HepG2 (cell line): ENCODE results near the gene IBTK. TPM values are rescaled to one million over a fixed set of nuclear protein-coding genes. Genes with fewer than 3 reads are reported as not detected.
A peak's percentile ranks its signal among the peaks of the same experiment; 100 is the strongest.

Source experiments
- EP300 ChIP-seq, 3 experiments: sonication (generic) in 1 of 3; formaldehyde crosslinking in 1 of 3; IDR thresholded peaks; 2 replicates each; pipeline versions ENCODE4 v1.5.1 to v1.6.1; 2011 to 2020; ENCODE audit warnings: low read depth in 2 of 3, low read length in 2 of 3, borderline replicate concordance in 1 of 3, improper control_type of control experiment in 1 of 3, mild to moderate bottlenecking in 1 of 3, missing genetic modification reagents in 1 of 3, moderate library complexity in 1 of 3
- ETV5 ChIP-seq: IDR thresholded peaks from 2 replicates; pipeline ENCODE4 v1.6.1; 2018; ENCODE audit warnings: missing biosample characterization, missing genetic modification reagents, inconsistent platforms, borderline replicate concordance
- MED1 ChIP-seq: sonication (generic); formaldehyde crosslinking; IDR thresholded peaks from 2 replicates; pipeline ENCODE4 v1.4.0; 2020; ENCODE audit warnings: missing genetic modification reagents
- NCOR1 ChIP-seq: fragments of 200-600 bp; sonication (generic); IDR thresholded peaks from 2 replicates; pipeline ENCODE4 v1.7.0; 2017; ENCODE audit warnings: antibody characterized with exemption, low read length, borderline replicate concordance
- ONECUT2 ChIP-seq: sonication (generic); formaldehyde crosslinking; IDR thresholded peaks from 2 replicates; pipeline ENCODE4 v1.4.0; 2020; ENCODE audit warnings: missing genetic modification reagents
- PCBP2 ChIP-seq: fragments of 200-400 bp; formaldehyde crosslinking; optimal IDR thresholded peaks from 2 replicates; pipeline ENCODE3; 2018; ENCODE audit warnings: low read length, low read depth; ENCODE audit not compliant: poor library complexity, severe bottlenecking
- SP1 ChIP-seq, 2 experiments: fragments of 450-650 bp in 1 of 2; sonication (generic) in 1 of 2; formaldehyde crosslinking in 1 of 2; IDR thresholded peaks; 2 replicates each; pipeline versions ENCODE4 v1.4.0 to v1.6.1; 2016 to 2020; ENCODE audit warnings: missing genetic modification reagents in 1 of 2
- SP4 ChIP-seq: sonication (generic); formaldehyde crosslinking; IDR thresholded peaks from 2 replicates; pipeline ENCODE4 v1.8.1; 2023; ENCODE audit warnings: mild to moderate bottlenecking, missing genetic modification reagents
- ZNF124 ChIP-seq: sonication (generic); formaldehyde crosslinking; IDR thresholded peaks from 2 replicates; pipeline ENCODE4 v1.4.0; 2020; ENCODE audit warnings: missing genetic modification reagents
- ZNF329 ChIP-seq: sonication (generic); formaldehyde crosslinking; IDR thresholded peaks from 2 replicates; pipeline ENCODE4 v1.9.0; 2021; ENCODE audit warnings: low read depth, mild to moderate bottlenecking, missing genetic modification reagents
- ZNF558 ChIP-seq: sonication (generic); formaldehyde crosslinking; IDR thresholded peaks from 2 replicates; pipeline ENCODE4 v1.9.0; 2022; ENCODE audit warnings: mild to moderate bottlenecking, missing genetic modification reagents, borderline replicate concordance
- ZNF605 ChIP-seq: sonication (generic); formaldehyde crosslinking; IDR thresholded peaks from 2 replicates; pipeline ENCODE4 v1.8.0; 2022; ENCODE audit warnings: mild to moderate bottlenecking, missing genetic modification reagents
- ZNF839 ChIP-seq: sonication (generic); formaldehyde crosslinking; IDR thresholded peaks from 2 replicates; pipeline ENCODE4 v1.4.0; 2020; ENCODE audit warnings: missing genetic modification reagents, mild to moderate bottlenecking, borderline replicate concordance
- ZSCAN31 ChIP-seq: sonication (generic); formaldehyde crosslinking; IDR thresholded peaks from 2 replicates; pipeline ENCODE4 v1.5.0; 2020; ENCODE audit warnings: low read depth, mild to moderate bottlenecking, missing genetic modification reagents
- polyA plus RNA-seq, 8 experiments: library from polyadenylated mRNA; depleted of rRNA in 3 of 8; stranded (reverse) in 7 of 8; unstranded in 1 of 8; fragments of >200 nt; fragmentation: Illumina TruSeq in 4 of 8; extraction: Trizol in 4 of 8; gene quantifications; 2 replicates each; pipeline versions ENCODE4 v1.2.1 to v1.2.3, GENCODE V29; 2011 to 2016; ENCODE audit warnings: low read depth in 4 of 8, missing spikeins in 1 of 8, mixed read lengths in 1 of 8; ENCODE audit not compliant: insufficient read depth in 1 of 8
- total RNA-seq, 5 experiments: library from RNA; depleted of rRNA; stranded (reverse); fragments of >200 nt; fragmentation: Illumina TruSeq; extraction: Trizol; gene quantifications; 2 replicates each; pipeline ENCODE4 v1.2.3, GENCODE V29; 2016; ENCODE audit warnings: low read depth in 1 of 5
- TF ChIP-seq, protein P1 (sequence below): sonication (generic); formaldehyde crosslinking; conservative IDR thresholded peaks from 2 replicates; pipeline ENCODE4 v1.8.0; 2022; ENCODE audit warnings: mild to moderate bottlenecking, moderate library complexity, missing genetic modification reagents
- TF ChIP-seq, protein P2 (sequence below): fragments of 450-650 bp; IDR thresholded peaks from 2 replicates; pipeline ENCODE4 v1.6.1; 2017; ENCODE audit warnings: mild to moderate bottlenecking
- TF ChIP-seq, protein P3 (sequence below): sonication (generic); formaldehyde crosslinking; IDR thresholded peaks from 2 replicates; pipeline ENCODE4 v1.5.0; 2020; ENCODE audit warnings: missing genetic modification reagents
- TF ChIP-seq, protein P4 (sequence below), 2 experiments: sonication (generic) in 1 of 2; formaldehyde crosslinking in 1 of 2; IDR thresholded peaks; 2 replicates each; pipeline versions ENCODE4 v1.5.1 to v1.6.1; 2011 to 2020; ENCODE audit warnings: borderline replicate concordance in 1 of 2, low read depth in 1 of 2, low read length in 1 of 2, mild to moderate bottlenecking in 1 of 2, missing genetic modification reagents in 1 of 2, moderate library complexity in 1 of 2

Gene IBTK
- total and polyA plus RNA-seq, 2 of the 13 experiments (the other 11 are each of a cell fraction or from before 2014, with no cell fraction given), result 23.8 to 60.0 TPM

DNA sequence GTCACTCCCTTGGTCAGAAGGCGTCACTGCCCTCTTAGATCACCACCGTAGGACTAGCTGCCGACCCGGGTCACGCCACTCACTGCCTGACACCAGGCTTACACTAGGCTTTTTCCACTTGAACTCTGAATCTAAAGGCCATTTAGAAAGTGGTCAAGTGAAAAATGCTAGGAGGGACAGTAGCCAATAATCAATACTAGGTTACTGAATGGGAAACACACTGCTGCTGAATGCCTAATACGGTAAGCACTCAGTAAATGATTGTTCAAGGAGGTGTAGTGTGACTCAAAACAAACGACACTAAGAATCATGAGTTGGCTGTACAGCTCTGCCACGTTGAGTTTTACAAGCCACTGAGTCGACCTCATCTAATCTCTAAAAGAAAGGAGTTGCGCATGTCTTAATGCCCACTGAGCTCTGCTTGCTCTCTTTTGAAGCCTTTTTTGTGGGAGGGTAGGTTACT, 760 bp upstream of the IBTK start (continued):
- TF ChIP-seq, protein P1, sequence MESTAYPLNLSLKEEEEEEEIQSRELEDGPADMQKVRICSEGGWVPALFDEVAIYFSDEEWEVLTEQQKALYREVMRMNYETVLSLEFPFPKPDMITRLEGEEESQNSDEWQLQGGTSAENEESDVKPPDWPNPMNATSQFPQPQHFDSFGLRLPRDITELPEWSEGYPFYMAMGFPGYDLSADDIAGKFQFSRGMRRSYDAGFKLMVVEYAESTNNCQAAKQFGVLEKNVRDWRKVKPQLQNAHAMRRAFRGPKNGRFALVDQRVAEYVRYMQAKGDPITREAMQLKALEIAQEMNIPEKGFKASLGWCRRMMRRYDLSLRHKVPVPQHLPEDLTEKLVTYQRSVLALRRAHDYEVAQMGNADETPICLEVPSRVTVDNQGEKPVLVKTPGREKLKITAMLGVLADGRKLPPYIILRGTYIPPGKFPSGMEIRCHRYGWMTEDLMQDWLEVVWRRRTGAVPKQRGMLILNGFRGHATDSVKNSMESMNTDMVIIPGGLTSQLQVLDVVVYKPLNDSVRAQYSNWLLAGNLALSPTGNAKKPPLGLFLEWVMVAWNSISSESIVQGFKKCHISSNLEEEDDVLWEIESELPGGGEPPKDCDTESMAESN (CRISPR knock-in tag), result no peak
- TF ChIP-seq SP4 (CRISPR knock-in tag) (0 out of 2 replicates have a peak, but pooled peaks have one; percentile 10), MED1 (CRISPR knock-in tag) (peak; percentile 39; the same call in 1 of the 2 replicates), PCBP2 (no peak), ZNF124 (CRISPR knock-in tag) (0 out of 2 replicates have a peak, but pooled peaks have one; percentile 17), ZNF605 (CRISPR knock-in tag) (no peak), SP1 (IDR thresholded peaks at IDR 0.05) (no peak), SP1 (CRISPR knock-in tag; IDR thresholded peaks at IDR 0.05) (no peak), ONECUT2 (peak; percentile 95), ZSCAN31 (CRISPR knock-in tag) (0 out of 2 replicates have a peak, but pooled peaks have one; percentile 41), ZNF558 (CRISPR knock-in tag) (0 out of 2 replicates have a peak, but pooled peaks have one; percentile 0), NCOR1 (no peak; the same call in 1 of the 2 replicates), ZNF329 (CRISPR knock-in tag) (no peak), EP300 (IDR thresholded peaks at IDR 0.05; ENCODE audit: low read depth in 2 of 2, low read length in 2 of 2) (peak in 1 of 2 experiments; percentile 18; a peak in 1 of 4 replicates), EP300 (CRISPR knock-in tag; IDR thresholded peaks at IDR 0.05; ENCODE audit: borderline replicate concordance) (no peak), ETV5 (CRISPR knock-in tag) (no peak), ZNF839 (CRISPR knock-in tag) (no peak)
- TF ChIP-seq, protein P2, sequence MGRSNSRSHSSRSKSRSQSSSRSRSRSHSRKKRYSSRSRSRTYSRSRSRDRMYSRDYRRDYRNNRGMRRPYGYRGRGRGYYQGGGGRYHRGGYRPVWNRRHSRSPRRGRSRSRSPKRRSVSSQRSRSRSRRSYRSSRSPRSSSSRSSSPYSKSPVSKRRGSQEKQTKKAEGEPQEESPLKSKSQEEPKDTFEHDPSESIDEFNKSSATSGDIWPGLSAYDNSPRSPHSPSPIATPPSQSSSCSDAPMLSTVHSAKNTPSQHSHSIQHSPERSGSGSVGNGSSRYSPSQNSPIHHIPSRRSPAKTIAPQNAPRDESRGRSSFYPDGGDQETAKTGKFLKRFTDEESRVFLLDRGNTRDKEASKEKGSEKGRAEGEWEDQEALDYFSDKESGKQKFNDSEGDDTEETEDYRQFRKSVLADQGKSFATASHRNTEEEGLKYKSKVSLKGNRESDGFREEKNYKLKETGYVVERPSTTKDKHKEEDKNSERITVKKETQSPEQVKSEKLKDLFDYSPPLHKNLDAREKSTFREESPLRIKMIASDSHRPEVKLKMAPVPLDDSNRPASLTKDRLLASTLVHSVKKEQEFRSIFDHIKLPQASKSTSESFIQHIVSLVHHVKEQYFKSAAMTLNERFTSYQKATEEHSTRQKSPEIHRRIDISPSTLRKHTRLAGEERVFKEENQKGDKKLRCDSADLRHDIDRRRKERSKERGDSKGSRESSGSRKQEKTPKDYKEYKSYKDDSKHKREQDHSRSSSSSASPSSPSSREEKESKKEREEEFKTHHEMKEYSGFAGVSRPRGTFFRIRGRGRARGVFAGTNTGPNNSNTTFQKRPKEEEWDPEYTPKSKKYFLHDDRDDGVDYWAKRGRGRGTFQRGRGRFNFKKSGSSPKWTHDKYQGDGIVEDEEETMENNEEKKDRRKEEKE, result no peak
- TF ChIP-seq, protein P3, sequence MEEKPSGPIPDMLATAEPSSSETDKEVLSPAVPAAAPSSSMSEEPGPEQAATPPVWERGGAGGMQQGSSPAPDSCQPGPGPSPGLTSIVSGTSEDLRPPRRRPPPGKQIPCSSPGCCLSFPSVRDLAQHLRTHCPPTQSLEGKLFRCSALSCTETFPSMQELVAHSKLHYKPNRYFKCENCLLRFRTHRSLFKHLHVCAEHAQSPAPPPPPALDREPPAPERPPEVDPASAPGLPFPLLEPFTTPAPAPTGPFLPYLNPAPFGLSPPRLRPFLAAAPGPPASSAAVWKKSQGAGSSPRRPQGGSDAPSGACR, result no peak
- TF ChIP-seq, protein P4, sequence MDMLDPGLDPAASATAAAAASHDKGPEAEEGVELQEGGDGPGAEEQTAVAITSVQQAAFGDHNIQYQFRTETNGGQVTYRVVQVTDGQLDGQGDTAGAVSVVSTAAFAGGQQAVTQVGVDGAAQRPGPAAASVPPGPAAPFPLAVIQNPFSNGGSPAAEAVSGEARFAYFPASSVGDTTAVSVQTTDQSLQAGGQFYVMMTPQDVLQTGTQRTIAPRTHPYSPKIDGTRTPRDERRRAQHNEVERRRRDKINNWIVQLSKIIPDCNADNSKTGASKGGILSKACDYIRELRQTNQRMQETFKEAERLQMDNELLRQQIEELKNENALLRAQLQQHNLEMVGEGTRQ (IDR thresholded peaks at IDR 0.05; ENCODE audit: low read depth, low read length), result no peak
- TF ChIP-seq, protein P4 (CRISPR knock-in tag; IDR thresholded peaks at IDR 0.05; ENCODE audit: borderline replicate concordance), result peak; percentile 78; the same call in 1 of the 2 replicates
